Posterior cingulate gyrus (tissue), 11 donors: ENCODE results near the gene CPAMD8.
A peak's percentile ranks its signal among the peaks of the same experiment; 100 is the strongest.
"Not testable (repeated sequence)": the region's sequence is repeated elsewhere in the genome, so short reads cannot be mapped to it uniquely, and the experiment has no call there.

ENCODE experiments used
- DNase-seq, 10 donors: peaks; one replicate each; pipeline versions ENCODE4 v3.0.0 to v3.0.0-alpha.2; 2020 to 2021; ENCODE audit warnings: mixed read lengths in 3 of 10
- intact Hi-C: fragments of 100-400 bp; cut with DNase I; formaldehyde crosslinking; loops from one replicate; pipeline ENCODE4 v1.15.1; 2023

The CPAMD8 gene

GRCh38 chr19:16952046-16952445 is 74.6 kb downstream of the CPAMD8 start:
- intact Hi-C loops = no loop called here
- DNase-seq = peak in 1 of 10 donors; percentile 48

- DNase-seq = peak in 1 of 10 donors; percentile 2
- intact Hi-C loops = no loop called here
Observed at GRCh38 chr19:16951529-16951928, 75.1 kb downstream of the CPAMD8 start.

DNA sequence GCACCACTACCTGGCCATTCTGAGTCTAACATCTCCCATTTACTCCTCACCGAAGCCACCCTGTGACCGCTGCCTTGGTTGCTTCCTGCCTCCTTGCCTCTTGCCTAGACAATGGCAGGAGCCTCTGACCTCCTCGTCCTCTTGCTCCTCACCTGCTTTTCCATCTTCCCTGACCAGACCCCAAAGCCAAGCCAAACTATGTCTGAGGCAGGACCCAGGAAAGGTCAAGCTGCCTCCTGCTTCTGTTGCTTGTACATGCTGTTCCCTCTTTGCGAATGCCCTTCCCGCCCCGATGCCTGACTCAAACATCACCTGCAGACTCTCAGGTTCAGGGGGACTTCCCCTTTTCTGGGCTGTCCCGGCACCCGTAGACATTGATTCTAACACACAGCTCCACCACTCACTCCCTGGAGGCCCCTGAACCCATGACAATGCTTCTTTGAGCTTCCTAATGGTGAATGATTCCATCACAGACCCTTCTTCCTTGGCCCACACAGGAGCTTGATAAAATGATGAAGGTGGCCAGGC is 77.0 kb downstream of the CPAMD8 start:
- intact Hi-C loops = no loop called here
- peak in 1 of 10 donors; percentile 3 for DNase-seq

DNA sequence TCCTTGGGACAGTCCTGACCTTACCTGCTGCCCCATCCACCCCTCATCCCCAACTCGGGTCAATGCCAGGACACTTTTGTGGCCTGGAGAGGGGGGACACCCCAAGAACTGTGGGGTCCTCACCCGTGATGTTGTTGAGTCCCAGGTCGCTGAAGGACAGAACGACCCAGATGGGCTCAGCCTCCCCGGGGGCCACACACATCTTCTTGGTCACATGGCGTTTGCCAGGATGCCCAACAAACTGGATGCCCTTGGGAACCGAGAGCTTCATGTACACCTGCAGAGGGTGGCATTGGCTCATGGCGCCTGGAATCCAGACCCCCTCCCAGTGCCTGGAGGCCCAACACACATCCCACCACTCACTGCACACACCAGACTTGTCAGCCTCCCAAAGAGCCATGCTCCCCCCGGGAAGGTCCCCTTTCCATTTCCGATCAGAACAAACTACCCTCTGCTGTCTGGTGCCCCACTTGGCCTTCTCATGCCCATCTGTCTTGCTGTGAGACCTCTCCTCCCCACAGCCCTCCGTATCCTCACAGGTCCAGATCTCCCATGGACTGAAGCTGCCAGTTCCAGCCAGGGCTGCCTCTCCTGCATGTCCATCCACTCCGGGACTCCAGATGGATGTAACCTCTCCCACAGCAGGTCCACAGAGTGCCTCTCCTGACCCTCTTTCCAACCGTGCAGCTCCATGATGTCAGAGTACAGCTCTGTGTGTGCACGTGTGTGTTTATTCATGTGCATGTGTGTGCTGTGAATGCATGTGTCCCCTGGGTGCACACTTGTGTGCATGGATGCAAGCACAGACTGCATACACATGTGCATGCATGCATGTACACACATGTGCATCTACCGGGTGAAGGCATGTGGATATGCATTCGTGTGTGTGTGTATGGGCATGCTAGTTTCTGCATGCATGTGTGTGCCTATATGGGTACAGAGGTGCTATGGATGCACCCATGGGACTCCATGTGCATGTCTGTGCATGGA is 79.4 kb downstream of the CPAMD8 start:
- peak in 1 of 10 donors; percentile 40 for DNase-seq
- intact Hi-C loops = no loop called here

DNA sequence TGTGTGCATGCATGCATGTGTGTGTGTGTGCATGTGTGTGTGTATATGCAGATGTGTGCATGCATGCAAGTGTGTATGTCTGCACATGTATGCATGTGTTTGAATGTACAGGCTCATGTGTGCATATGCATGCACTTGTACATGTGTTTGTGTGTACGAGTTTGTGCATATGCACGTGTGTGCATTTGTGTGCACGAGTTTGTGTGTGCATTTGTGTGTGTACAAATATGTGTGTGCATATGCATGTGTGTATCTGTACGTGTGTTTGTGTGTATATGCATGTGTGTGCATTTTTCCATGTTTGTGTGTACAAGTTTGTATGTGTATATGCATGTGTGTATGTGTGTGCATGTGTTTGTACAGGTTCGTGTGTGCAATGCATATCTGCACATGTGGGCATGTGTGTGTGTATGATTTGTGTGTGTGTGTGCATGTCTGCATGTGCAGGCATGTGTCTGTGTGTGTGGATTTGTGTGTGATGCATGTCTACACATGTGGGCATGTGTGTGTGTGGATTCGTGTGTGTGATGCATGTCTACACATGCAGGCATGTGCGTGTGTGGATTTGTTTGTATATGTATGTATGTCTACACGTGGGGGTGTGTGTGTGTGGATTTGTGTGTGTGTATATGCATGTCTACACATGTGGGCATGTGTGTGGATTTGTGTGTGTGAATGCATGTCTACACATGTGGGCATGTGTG is 80.7 kb downstream of the CPAMD8 start:
- DNase-seq = peak in 1 of 10 donors; percentile 2
- intact Hi-C loops = no loop called here

- DNase-seq = peak in 1 of 10 donors; percentile 70
- intact Hi-C loops = no loop called here
Observed at GRCh38 chr19:16945364-16945714, 81.3 kb downstream of the CPAMD8 start.

GRCh38 chr19:16944626-16945363 is 81.8 kb downstream of the CPAMD8 start:
- intact Hi-C loops = no loop called here
- DNase-seq = peak in 5 of 10 donors; percentile 6 to 72 (median 34)

- peak in 2 of 10 donors; percentile 51 to 61 for DNase-seq
- intact Hi-C loops = no loop called here
Observed at GRCh38 chr19:16943942-16944625, 82.5 kb downstream of the CPAMD8 start.

DNA sequence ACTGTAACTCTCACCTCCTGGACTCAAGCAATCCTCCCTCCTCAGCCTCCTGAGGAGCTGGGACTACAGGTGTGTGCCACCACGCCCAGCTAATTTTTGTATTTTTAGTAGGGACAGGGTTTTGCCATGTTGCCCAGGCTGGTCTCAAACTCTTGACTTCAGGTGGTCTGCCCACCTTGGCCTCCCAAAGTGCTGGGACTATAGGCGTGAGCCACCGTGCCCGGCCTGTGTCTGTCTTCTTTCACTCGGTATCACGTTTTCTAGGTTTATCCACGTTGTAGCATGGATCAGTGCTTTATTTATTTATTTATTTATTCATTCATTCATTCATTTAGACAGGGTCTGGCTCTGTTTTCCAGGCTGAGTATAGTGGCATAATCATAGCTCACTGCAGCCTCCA is 83.5 kb downstream of the CPAMD8 start:
- intact Hi-C loops = not testable (repeated sequence)
- peak in 2 of 10 donors; percentile 13 to 39 for DNase-seq

GRCh38 chr19:16942583-16942982 is 84.0 kb downstream of the CPAMD8 start:
- peak in 2 of 10 donors; percentile 26 to 38 for DNase-seq
- intact Hi-C loops = no loop called here

GRCh38 chr19:16940626-16941025 is 86.0 kb downstream of the CPAMD8 start:
- DNase-seq = peak in 1 of 10 donors; percentile 4
- intact Hi-C loops = no loop called here

GRCh38 chr19:16940063-16940462 is 86.5 kb downstream of the CPAMD8 start:
- intact Hi-C loops = not testable (repeated sequence)
- DNase-seq = peak in 1 of 10 donors; percentile 4

DNA sequence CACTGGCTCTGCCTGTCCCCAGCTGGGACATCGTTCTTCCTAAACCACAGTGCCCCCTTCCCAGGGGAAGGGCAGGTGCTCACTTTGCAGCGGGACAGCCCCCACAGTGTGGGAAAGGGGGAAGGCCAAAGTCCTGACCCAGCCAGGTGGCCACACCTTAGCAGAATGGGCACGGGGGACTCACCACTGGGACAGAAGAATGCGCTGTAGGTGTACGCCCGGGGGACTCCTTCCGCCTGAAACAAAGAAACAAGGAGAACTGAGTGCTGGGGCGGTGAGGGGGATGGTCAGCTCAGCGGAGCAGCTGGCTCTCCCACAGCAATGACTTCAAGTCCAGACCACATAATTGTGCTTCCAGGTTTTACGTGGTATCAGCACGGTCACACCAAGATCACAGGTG is 88.4 kb downstream of the CPAMD8 start:
- peak in 2 of 10 donors; percentile 22 to 52 for DNase-seq
- intact Hi-C loops = no loop called here

GRCh38 chr19:16937796-16938195 is 88.8 kb downstream of the CPAMD8 start:
- DNase-seq = peak in 2 of 10 donors; percentile 55 to 67
- intact Hi-C loops = not testable (repeated sequence)

DNA sequence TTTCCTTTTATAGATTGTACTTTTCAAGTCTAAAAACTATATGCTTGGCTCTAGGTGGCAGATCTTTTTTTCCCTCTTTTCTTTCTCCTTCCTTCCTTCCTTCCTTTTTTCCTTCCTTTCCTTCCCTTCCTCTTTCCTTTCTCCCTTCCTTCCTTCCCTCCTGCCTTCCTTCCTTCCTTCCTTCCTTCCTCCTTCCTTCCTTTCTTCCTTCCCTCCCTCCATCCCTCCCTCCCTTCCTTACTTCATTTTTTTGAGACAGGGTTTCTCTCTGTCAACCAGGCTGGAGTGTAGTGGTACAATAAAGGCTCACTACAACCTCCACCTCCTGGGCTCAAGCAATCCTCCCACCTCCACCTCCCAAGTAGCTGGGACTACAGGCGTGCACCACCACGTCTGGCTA is 89.7 kb downstream of the CPAMD8 start:
- peak in 1 of 10 donors; percentile 20 for DNase-seq
- intact Hi-C loops = no loop called here

DNA sequence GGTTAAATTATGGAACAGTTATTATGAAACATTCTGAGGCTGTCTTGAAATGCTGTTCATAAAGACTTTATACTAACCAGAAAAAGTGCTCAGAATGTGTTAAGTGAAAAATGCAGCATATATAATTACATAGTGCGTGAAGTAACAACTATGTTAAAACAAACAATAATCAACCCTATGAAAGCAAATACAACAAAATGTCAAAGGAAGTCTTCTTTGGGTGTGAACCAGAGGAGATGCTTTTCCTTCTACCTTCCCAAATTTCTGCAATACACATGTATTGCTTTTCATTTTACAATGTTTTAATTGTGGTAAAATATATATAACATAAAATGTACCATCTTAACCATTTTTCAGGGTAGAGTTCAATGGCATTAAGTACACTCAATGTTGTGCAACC is 92.1 kb downstream of the CPAMD8 start:
- intact Hi-C loops = no loop called here
- no peak for DNase-seq

GRCh38 chr19:16931306-16931705 is 95.3 kb downstream of the CPAMD8 start:
- peak in 1 of 10 donors; percentile 57 for DNase-seq
- intact Hi-C loops = no loop called here

DNA sequence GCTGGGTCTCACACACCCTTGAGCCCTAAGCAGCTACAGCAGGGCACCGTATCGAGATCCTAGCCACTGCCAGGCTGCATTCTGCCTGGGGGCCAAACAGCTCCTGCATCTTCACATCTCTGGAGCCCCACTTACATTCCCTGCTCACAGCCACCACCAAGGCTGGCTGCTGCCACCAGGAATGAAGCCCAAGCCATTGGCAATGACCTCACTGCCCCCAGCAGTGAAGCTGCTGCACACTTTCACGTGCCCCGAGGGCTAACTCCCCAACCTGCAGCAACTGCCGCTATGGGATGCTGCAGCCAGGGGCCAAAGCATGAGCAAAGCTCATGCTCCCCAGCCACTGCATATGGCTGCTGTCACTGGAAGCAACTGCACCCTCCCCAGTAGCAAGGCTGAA is 95.9 kb downstream of the CPAMD8 start:
- peak in 1 of 10 donors; percentile 63 for DNase-seq
- intact Hi-C loops = no loop called here

- intact Hi-C loops = no loop called here
- peak in 2 of 10 donors; percentile 22 to 51 for DNase-seq
Observed at GRCh38 chr19:16928916-16929315, 97.7 kb downstream of the CPAMD8 start.

DNA sequence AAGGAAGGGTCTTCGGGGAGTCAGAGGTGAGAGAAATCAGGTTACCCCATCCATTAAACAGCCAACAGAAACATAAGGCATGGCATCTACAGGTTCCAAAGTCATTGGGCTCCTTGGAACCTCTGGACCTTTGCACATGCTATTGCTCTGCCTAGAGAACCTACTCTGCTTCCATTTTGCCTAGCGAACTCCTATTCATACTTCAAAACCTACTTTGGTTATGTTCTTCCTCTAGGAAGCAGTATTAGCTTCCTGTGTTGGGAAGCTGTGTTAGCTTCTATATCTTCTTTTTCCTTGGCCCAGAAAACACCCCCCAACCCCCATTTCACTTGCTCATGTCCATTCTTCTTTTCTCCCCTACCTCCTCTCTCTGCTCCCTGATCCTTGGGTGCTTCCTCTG is 98.3 kb downstream of the CPAMD8 start:
- no peak for DNase-seq
- intact Hi-C loops = no loop called here
